Endometrial microvascular endothelial cells (primary cell): Measurements from ENCODE around the gene KATNAL2. TPM values are rescaled to one million over a fixed set of nuclear protein-coding genes. Genes with fewer than 3 reads are reported as not detected.
"Not testable (repeated sequence)": the region's sequence is repeated elsewhere in the genome, so short reads cannot be mapped to it uniquely, and the experiment has no call there.

Experiments used
- in situ Hi-C: cut with HindIII; loops from 2 replicates; pipeline ENCODE4 v1.10.0; 2017; ENCODE audit warnings: low sequenced_read_pairs, low pct_unique_long_range_greater_than_20kb; ENCODE audit errors: inconsistent ontology term
- total RNA-seq: library from RNA; depleted of rRNA; stranded (reverse); fragments of >200 nt; gene quantifications from one replicate; pipeline ENCODE4 v1.2.3, GENCODE V29; 2015; ENCODE audit errors: inconsistent ontology term

Gene KATNAL2
- total RNA-seq, 1 donor from 2014 or later, result 7.3 TPM

DNA sequence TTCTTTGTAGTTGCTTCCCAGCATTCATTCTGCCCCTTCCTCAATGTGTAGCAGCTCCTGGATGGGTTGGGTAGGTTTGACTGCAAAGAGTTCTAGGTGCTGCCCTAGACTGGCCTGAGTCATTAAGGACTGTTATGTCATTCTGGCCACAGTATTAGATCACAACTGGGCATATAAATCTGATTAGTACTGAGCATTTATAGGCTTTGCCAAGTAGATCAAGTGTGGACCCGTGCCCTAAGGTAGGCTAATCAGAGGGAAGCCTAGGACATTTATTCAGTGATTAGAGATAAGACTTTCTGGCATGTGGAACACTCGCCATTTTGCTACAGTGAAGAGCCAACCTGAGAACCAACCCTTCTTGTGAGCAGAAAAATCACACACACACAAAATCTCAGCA is 2.7 kb downstream of the KATNAL2 start:
- in situ Hi-C loops, result no loop called here

DNA sequence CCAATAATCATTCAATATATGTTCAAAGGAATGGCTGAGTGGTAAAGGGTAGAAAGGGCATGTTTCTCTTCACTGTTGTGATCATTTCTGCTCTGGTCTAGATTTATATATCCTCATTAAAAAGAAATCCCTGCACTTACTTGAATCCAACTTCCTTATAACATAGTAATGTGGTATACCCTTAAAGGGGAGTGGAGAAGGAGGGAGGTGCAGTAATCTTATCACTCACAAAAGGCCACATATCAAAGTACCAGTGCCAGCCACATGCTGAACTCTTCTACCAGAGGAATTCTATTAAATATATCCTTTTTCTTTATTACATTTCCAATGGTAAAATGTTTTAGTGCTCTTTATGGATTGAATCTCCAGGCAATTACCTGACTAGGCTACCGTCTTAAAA is 3.3 kb downstream of the KATNAL2 start:
- in situ Hi-C loops, result no loop called here

DNA sequence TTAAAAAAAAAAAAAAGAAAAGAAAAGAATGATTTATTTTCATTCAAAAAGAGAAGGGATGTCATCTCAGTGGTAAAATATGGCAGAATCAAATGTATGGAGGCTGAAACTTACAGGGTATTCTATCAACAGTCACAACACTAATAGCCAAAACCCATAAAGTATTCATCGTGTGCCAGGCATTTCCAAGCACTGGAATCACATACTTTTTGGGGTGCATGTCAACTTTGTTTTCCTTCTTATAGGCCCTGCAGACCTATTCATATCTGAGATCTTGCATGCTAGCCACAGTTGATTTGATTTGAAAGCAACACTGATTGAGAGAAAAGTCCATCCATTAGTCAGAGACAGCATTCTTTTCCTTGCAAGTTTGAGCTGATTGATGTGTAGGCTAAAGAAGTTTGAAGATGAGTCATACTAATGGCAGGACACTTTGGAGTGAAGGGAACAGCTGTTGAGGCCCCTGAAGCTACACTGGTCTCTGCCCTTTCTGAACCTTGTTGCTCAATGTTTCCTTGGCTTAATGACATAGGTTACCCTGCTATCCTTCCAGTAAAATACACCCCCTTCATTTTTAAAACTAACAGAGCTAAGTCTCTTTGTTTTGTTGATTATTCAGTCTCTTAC is 22.0 kb downstream of the KATNAL2 start:
- in situ Hi-C loops, result no loop called here

DNA sequence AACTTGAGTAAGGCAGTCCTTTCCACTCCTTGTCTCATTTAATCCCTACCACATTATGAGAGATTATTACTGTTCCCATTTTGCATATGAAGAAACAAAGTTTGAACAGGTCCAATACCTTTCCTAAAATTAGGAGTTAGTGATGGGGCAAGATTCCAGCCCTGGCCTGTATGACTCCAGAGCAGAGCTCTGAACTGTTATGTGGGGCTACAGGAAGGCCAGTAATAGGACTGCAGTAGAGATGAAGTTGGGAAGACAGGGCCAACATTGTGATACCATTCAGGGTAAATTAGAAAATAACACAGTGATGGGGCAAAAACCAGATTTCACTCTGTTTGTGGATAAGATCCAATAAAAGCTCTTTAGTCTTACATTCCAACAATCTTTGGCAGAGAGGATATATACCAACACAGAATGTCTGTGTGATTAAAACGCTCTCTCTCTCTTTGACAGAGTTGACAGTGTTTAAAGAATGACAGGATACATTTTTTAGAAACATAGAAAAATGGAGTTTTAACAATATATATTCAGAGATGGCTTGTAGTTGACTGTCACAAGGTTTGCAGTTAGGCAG is 22.7 kb downstream of the KATNAL2 start:
- in situ Hi-C loops, result no loop called here

DNA sequence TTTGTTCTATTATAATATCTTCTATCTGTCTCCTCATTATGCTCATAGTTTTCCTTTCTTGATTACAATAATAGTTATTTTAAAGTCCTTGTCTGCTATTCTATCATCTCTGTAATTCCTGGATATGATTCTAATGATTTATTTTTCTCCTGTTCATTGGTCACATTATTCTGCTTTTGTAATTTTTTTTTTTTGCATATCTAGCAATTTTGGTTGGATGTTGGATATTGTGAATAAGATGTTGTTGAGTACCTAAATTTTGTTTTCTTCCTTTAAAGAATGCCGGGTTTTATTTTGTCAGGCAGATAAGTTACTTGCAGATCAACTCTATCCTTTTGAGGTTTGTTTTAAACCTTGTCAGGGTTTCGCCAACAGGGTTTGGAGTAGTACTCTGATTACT is 25.2 kb downstream of the KATNAL2 start:
- in situ Hi-C loops, result no loop called here

DNA sequence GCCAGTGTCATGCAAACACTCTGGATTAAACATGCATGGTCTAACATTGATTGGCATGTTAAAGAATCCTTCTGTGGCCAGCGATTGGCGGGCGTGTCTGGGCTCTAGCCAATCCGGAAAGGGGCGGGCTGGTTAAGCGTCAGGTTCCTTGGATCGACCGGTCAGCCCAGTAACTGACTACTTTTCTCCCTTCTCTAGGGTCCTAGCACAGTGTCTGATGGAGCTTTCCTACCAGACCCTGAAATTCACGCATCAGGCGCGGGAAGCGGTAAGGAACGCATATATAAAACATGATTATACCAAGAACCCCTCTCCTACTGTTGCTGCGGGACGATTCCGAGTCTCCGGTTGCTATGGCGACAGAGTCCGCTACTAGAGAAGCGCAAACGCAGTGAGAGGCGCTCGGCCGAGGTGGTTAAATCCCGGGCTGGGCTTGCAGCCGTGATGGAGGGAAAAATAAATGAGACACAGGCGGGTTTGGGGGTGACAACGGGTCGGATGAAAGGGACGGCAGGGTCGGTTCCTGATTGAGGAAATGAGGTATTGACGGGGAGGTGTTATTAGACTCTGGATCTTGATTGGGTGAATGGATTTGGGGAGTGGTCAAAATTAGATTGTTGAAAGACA is 29.4 kb downstream of the KATNAL2 start:
- in situ Hi-C loops, result no loop called here

DNA sequence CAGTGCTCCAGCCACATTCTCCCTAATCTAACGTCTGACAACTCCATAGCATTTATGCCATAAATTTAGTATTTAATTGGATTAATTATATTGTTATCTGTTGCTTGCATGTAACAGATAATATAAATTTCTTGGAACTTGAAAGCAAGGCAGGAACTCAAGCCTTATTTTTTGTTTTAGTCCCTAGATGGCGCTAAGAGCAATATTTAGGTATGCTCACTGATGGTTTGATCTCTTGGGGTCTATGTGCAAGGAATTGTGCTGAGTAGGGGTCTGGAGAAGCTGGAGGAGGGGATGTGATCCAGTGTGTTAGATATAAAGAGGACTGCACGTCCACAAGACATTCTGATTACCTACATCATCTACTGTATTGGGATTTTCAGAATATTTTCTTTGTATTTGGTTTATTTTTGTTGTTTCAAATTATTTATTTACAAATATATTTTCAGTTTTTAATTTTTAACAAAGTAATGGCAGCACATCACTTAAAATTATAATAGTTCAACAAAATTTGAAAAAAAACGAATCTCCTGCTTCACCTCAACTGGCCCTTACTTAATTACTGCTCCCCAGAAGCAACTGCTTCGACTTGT is 32.8 kb downstream of the KATNAL2 start:
- in situ Hi-C loops, result no loop called here

DNA sequence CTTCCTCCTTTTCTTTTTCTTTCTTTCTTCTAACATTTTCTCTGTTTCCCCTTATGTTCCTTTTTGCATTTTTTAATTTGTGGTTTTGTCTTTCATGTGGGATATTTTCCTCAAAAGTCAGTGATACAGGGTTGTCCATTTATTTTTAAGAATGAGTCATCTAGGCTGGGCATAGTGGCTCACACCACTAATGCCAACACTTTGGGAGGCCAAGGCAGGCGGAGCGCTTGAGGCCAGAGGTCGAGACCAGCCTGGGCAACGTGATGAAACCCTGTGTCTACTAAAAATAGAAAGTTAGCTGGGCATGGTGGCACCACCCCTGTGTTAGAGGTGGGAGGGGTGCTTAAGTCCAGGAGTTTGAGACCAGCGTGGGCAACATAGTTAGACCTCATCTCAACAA is 35.8 kb downstream of the KATNAL2 start:
- in situ Hi-C loops, result no loop called here

DNA sequence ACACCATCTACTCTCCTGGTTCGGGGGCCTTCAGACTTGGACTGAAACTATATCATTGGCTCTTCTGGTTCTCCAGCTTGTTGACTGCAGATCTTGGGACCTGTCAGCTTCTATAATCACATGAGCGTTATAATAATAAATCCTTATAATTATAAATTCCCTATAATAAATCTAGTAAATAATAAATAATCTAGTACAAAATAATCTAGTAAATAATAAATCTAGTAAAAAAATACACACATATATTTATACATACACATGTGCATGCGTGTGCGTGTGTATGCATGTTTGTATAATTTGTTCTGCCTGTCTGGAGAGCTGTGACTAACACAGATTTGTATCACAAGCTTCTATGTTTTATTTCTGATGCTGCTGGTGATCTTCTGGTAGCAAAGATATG is 40.8 kb downstream of the KATNAL2 start:
- in situ Hi-C loops, result no loop called here

DNA sequence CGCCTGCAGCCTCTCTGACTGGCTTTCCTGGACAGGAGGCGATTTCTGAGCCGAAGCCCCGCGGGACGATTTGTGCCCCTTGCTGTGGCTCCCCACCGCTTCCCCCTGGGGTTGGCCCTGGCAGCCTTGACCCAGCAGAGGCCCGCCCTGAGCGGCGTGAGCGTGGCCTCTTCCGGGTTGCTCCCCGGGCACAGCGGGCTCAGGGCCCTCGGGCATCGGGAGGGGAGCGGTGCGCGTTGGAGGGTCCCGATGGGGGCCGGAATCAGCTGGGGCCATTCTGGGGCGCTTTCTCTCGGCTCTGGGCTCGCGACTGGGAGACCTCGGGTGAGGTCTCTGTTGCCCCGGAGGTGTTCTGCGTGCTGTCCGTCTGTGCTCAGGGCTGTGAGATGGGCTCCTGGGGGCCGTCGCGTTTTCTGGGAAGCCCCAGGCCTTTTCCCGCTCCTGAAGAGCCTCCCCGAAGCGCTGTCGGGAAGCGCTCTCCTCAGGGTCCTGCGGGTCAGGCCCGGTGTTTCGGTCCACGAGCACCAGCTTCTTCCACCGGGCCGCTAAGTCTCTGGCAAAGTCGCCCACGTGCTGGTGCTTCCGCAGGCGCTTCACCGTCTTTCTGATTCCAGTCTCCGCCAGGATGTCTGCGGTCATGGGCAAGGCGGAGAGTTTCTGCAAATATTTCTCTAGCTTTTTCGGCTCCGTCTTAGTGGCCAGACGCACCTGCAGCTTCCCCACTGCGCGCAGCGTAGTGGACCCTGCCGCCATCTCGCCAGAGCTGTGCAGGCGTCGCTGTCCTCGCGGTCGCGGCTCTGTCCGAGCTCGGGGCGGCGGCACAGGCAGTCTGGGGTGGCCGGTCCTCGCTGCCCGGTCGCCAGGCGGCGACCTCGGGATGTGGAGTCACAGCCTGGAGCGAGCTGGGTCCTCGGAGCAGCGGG is 46.5 kb downstream of the KATNAL2 start:
- in situ Hi-C loops, result not testable (repeated sequence)

DNA sequence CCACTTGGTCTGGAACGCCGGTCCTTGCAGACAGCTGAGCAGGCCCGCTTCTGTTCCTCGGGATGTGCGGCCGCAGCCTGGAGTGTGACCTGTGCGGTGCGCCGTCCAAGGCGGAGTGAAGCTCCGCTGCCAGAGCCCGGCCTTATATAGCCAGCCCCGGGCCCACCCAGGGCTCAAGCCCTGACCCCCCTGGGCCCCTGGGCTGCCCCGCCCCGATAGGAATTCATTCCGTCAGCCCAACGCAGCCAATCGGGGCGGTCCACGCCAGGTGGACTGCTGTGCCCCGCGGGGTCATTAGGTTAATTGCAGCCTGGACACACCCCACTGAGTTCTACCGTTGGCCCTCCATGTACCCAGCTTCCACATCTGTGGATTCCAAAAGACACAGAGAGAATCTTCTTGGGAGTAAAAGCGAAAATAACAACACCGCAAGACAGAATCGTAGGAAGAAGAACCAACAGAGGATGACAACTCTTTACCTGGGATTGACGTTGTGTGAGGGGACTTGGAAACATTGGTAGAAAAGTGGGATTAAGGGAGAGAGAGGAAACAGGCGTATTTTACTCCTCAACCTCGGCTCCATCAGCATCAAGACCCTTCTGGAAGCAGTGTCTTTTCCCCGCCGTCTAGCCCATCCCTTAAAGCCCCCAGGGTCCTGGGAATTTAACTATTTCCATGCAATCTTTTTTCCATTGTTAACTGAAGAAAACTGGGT is 47.3 kb downstream of the KATNAL2 start:
- in situ Hi-C loops, result not testable (repeated sequence)

DNA sequence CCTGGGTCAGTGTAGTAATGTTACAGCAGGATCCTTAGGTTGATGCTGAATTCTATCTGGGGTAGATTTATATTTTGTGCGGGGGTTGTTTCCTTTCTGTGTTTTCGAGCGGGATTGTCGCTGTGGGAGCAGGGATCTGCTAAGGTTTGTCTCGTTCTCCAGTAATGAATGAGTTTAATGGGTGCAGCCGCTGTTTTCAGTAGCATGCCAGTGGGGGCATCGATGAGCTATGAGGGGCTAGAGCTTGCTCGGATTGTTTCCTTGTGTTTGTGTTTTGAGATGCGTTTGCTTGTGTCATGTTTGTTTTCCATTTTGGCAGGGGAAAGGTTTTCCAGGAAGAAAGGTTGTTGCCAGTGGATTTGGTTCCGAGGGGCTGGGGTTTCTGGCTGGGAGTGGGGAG is 48.9 kb downstream of the KATNAL2 start:
- in situ Hi-C loops, result not testable (repeated sequence)

DNA sequence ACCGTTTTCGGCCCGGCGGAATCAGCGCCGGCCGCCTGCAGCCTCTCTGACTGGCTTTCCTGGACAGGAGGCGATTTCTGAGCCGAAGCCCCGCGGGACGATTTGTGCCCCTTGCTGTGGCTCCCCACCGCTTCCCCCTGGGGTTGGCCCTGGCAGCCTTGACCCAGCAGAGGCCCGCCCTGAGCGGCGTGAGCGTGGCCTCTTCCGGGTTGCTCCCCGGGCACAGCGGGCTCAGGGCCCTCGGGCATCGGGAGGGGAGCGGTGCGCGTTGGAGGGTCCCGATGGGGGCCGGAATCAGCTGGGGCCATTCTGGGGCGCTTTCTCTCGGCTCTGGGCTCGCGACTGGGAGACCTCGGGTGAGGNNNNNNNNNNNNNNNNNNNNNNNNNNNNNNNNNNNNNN is 52.1 kb downstream of the KATNAL2 start:
- in situ Hi-C loops, result not testable (repeated sequence)

DNA sequence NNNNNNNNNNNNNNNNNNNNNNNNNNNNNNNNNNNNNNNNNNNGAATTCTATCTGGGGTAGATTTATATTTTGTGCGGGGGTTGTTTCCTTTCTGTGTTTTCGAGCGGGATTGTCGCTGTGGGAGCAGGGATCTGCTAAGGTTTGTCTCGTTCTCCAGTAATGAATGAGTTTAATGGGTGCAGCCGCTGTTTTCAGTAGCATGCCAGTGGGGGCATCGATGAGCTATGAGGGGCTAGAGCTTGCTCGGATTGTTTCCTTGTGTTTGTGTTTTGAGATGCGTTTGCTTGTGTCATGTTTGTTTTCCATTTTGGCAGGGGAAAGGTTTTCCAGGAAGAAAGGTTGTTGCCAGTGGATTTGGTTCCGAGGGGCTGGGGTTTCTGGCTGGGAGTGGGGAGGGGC is 102.5 kb downstream of the KATNAL2 start:
- in situ Hi-C loops, result not testable (repeated sequence)

DNA sequence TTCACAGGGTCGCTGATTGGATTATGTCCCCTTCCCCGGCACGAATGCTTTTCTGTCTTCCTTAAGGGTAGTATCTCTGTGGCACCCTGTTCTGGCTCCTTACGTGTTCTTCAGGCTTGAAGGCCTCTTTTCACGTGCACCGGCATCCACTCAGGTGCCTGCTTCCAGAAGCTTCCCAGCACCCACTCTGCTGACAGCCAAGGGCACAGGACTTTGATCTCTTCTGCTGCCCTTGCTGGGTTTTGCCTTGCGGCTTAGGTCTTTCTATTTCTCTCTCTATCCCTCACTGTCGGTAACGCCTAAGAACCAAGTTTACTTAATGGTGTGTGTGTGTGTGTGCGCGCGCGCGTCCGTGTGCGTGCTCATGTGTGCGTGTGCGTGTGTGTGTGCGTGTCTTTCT is 103.4 kb downstream of the KATNAL2 start:
- in situ Hi-C loops, result not testable (repeated sequence)

DNA sequence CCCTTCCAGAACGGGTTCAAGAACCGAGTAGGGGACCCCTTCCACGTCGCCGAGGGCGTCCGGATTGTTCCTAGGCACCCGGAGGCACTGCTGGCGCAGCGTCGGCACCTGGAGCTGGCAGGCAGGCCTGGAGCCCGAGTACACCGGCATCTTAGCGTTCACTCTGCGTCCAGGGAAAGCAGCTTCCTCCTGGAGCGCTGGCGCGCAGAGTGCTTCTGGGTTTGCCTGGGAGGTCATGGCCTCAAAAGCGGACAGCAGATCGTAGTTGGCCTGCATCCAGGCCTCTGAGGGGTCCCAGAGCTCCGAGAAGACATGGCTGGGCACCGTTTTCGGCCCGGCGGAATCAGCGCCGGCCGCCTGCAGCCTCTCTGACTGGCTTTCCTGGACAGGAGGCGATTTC is 105.4 kb downstream of the KATNAL2 start:
- in situ Hi-C loops, result not testable (repeated sequence)

DNA sequence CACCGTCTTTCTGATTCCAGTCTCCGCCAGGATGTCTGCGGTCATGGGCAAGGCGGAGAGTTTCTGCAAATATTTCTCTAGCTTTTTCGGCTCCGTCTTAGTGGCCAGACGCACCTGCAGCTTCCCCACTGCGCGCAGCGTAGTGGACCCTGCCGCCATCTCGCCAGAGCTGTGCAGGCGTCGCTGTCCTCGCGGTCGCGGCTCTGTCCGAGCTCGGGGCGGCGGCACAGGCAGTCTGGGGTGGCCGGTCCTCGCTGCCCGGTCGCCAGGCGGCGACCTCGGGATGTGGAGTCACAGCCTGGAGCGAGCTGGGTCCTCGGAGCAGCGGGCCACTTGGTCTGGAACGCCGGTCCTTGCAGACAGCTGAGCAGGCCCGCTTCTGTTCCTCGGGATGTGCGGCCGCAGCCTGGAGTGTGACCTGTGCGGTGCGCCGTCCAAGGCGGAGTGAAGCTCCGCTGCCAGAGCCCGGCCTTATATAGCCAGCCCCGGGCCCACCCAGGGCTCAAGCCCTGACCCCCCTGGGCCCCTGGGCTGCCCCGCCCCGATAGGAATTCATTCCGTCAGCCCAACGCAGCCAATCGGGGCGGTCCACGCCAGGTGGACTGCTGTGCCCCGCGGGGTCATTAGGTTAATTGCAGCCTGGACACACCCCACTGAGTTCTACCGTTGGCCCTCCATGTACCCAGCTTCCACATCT is 106.5 kb downstream of the KATNAL2 start:
- in situ Hi-C loops, result not testable (repeated sequence)

DNA sequence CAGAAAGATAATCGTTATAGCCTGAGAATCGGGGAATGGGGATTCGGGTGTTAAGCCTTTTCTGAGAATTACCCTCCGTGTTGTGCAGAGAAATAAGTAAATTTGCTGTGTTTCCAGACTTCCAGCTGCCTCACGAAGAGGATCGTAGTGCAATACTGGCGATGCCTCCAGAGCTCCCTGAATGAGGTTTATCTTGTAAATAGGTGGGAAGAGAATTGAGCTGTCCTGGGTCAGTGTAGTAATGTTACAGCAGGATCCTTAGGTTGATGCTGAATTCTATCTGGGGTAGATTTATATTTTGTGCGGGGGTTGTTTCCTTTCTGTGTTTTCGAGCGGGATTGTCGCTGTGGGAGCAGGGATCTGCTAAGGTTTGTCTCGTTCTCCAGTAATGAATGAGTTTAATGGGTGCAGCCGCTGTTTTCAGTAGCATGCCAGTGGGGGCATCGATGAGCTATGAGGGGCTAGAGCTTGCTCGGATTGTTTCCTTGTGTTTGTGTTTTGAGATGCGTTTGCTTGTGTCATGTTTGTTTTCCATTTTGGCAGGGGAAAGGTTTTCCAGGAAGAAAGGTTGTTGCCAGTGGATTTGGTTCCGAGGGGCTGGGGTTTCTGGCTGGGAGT is 108.3 kb downstream of the KATNAL2 start:
- in situ Hi-C loops, result not testable (repeated sequence)
